ENCODE measurements around the gene SHMT1.

The SHMT1 gene

GRCh38 chr17:18278867-18279266 lies 84.5 kb downstream of the SHMT1 start:
- H3K4me3 ChIP-seq (ENCODE audit: control insufficient read depth, low read depth, low read length), result no peak overlapping the region
- no peak for TF ChIP-seq CTCF (conservative IDR thresholded peaks at IDR 0.05; ENCODE audit: control insufficient read depth, insufficient read depth, low read depth, low read length)
- DNase-seq (ENCODE audit: low read depth), result peak; percentile 51

Data from fibroblast of mammary gland (primary cell).